H9 (cell line): ENCODE results near the gene NEMP2. TPM values are rescaled to one million over a fixed set of nuclear protein-coding genes. Genes with fewer than 3 reads are reported as not detected.

ENCODE experiments used
- DNase-seq: peaks from one replicate; pipeline ENCODE4 v3.0.0-alpha.2; 2017
- H2AFZ ChIP-seq: one replicate; pipeline ENCODE4 v1.6.1; 2013; ENCODE audit warnings: mild to moderate bottlenecking, low read length, control low read depth, moderate library complexity
- H2AK5ac ChIP-seq: 2 replicates; pipeline ENCODE4 v1.6.1; 2013; ENCODE audit warnings: low read length, control low read depth, mixed read lengths; ENCODE audit not compliant: insufficient read length
- H2BK120ac ChIP-seq: one replicate; pipeline ENCODE4 v1.6.1; 2013; ENCODE audit warnings: low read depth, mild to moderate bottlenecking, low read length, control low read depth, inconsistent platforms; ENCODE audit not compliant: poor library complexity, severe bottlenecking
- H2BK12ac ChIP-seq: 2 replicates; pipeline ENCODE4 v1.6.1; 2013; ENCODE audit warnings: low read length, control low read depth, mixed read lengths, low read depth; ENCODE audit not compliant: insufficient read length
- H2BK15ac ChIP-seq: 2 replicates; pipeline ENCODE4 v1.6.1; 2013; ENCODE audit warnings: low read depth, low read length, control low read depth
- H2BK20ac ChIP-seq: one replicate; pipeline ENCODE4 v1.6.1; 2013; ENCODE audit warnings: low read depth, mild to moderate bottlenecking, low read length, control low read depth, inconsistent platforms; ENCODE audit not compliant: poor library complexity, severe bottlenecking
- H2BK5ac ChIP-seq: 2 replicates; pipeline ENCODE4 v1.6.1; 2013; ENCODE audit warnings: low read length, control low read depth, mixed read lengths; ENCODE audit not compliant: insufficient read length
- H3K14ac ChIP-seq: 2 replicates; pipeline ENCODE4 v1.6.1; 2013; ENCODE audit warnings: low read length, control low read depth; ENCODE audit not compliant: insufficient read depth
- H3K18ac ChIP-seq: 2 replicates; pipeline ENCODE4 v1.6.1; 2013; ENCODE audit warnings: low read depth, mild to moderate bottlenecking, mixed read lengths, low read length, control low read depth; ENCODE audit not compliant: insufficient read length
- H3K23ac ChIP-seq: 2 replicates; pipeline ENCODE4 v1.6.1; 2013; ENCODE audit warnings: low read length, control low read depth, mixed read lengths, low read depth; ENCODE audit not compliant: insufficient read length
- H3K23me2 ChIP-seq: 2 replicates; pipeline ENCODE4 v1.6.1; 2013; ENCODE audit warnings: low read depth, mild to moderate bottlenecking, mixed read lengths, low read length, control low read depth; ENCODE audit not compliant: insufficient read length, poor library complexity, severe bottlenecking
- H3K27ac ChIP-seq: 2 replicates; pipeline ENCODE4 v1.5.1; 2013; ENCODE audit warnings: low read length, control low read depth, mixed read lengths, low read depth; ENCODE audit not compliant: insufficient read length
- H3K27me3 ChIP-seq: 2 replicates; pipeline ENCODE4 v1.6.1; 2013; ENCODE audit warnings: low read length, control low read depth, inconsistent platforms; ENCODE audit not compliant: insufficient read depth
- H3K4ac ChIP-seq: 2 replicates; pipeline ENCODE4 v1.6.1; 2013; ENCODE audit warnings: low read depth, mild to moderate bottlenecking, control low read depth, inconsistent platforms, low read length, moderate library complexity
- H3K4me1 ChIP-seq: 2 replicates; pipeline ENCODE4 v1.6.1; 2013; ENCODE audit warnings: low read length, control low read depth, inconsistent platforms; ENCODE audit not compliant: insufficient read depth
- H3K4me2 ChIP-seq: 2 replicates; pipeline ENCODE4 v1.6.1; 2013; ENCODE audit warnings: low read length, control low read depth, mixed read lengths; ENCODE audit not compliant: insufficient read length, insufficient read depth
- H3K56ac ChIP-seq: 2 replicates; pipeline ENCODE4 v1.6.1; 2013; ENCODE audit warnings: low read depth, mild to moderate bottlenecking, mixed read lengths, low read length, control low read depth; ENCODE audit not compliant: insufficient read length
- H3K79me1 ChIP-seq: 2 replicates; pipeline ENCODE4 v1.6.1; 2013; ENCODE audit warnings: low read depth, mild to moderate bottlenecking, moderate library complexity, low read length, control low read depth, inconsistent platforms; ENCODE audit not compliant: insufficient read depth, poor library complexity, severe bottlenecking
- H3K79me2 ChIP-seq: 2 replicates; pipeline ENCODE4 v1.6.1; 2013; ENCODE audit warnings: low read length, control low read depth, inconsistent platforms; ENCODE audit not compliant: insufficient read depth
- H3K9ac ChIP-seq: 2 replicates; pipeline ENCODE4 v1.6.1; 2013; ENCODE audit warnings: low read length, control low read depth, mixed read lengths; ENCODE audit not compliant: insufficient read length; ENCODE audit errors: extremely low read depth
- H3K9me3 ChIP-seq: one replicate; pipeline ENCODE4 v1.6.1; 2013; ENCODE audit warnings: low read depth, low read length, inconsistent platforms; ENCODE audit not compliant: control insufficient read depth
- H3T11ph ChIP-seq: one replicate; pipeline ENCODE4 v1.6.1; 2013; ENCODE audit warnings: mild to moderate bottlenecking, low read length, control low read depth, inconsistent platforms
- H4K20me1 ChIP-seq: one replicate; pipeline ENCODE4 v1.6.1; 2013; ENCODE audit not compliant: control insufficient read depth, insufficient read length, insufficient read depth
- H4K5ac ChIP-seq: 2 replicates; pipeline ENCODE4 v1.6.1; 2013; ENCODE audit warnings: low read depth, mild to moderate bottlenecking, mixed read lengths, low read length, control low read depth; ENCODE audit not compliant: insufficient read length
- H4K8ac ChIP-seq: replicated peaks from 2 replicates; pipeline ENCODE4 v1.6.1; 2013; ENCODE audit warnings: low read length, control low read depth, mixed read lengths, low read depth; ENCODE audit not compliant: insufficient read length
- H4K91ac ChIP-seq: 2 replicates; pipeline ENCODE4 v1.6.1; 2013; ENCODE audit warnings: low read depth, mild to moderate bottlenecking, moderate library complexity, mixed read lengths, low read length, control low read depth; ENCODE audit not compliant: insufficient read length
- H3K27ac Mint-ChIP-seq, 3 experiments: 2 replicates in 2 of 3; 3 replicates in 1 of 3; pipeline ENCODE4 v1.8.0; 2020 to 2021; ENCODE audit warnings: mixed read lengths in 3 of 3, mild to moderate bottlenecking in 1 of 3, moderate library complexity in 1 of 3
- H3K27me3 Mint-ChIP-seq: 2 replicates; pipeline ENCODE4 v1.8.0; 2021; ENCODE audit warnings: low read depth, mild to moderate bottlenecking, moderate library complexity, mixed read lengths
- H3K36me3 Mint-ChIP-seq, 3 experiments: 2 replicates in 2 of 3; 3 replicates in 1 of 3; pipeline ENCODE4 v1.8.0; 2020 to 2021; ENCODE audit warnings: low read depth in 3 of 3, mixed read lengths in 3 of 3; ENCODE audit not compliant: insufficient read depth in 1 of 3
- H3K4me1 Mint-ChIP-seq, 2 experiments: 2 replicates each; pipeline ENCODE4 v1.8.0; 2020; ENCODE audit warnings: mixed read lengths in 2 of 2
- H3K4me3 Mint-ChIP-seq, 2 experiments: 2 replicates in 1 of 2; 3 replicates in 1 of 2; pipeline ENCODE4 v1.8.0; 2020 to 2021; ENCODE audit warnings: mild to moderate bottlenecking in 2 of 2, mixed read lengths in 2 of 2, moderate library complexity in 1 of 2
- H3K9me3 Mint-ChIP-seq, 2 experiments: 2 replicates in 1 of 2; 3 replicates in 1 of 2; pipeline ENCODE4 v1.8.0; 2020; ENCODE audit warnings: mild to moderate bottlenecking in 2 of 2, mixed read lengths in 2 of 2, moderate library complexity in 1 of 2
- WGBS: extraction: QIAGEN DNeasy Blood & Tissue Kit; methylation state at CpG from one replicate; pipeline ENCODE4 v1.1.7; 2013; ENCODE audit warnings: missing lambda C conversion rate, low lambda C conversion rate, mixed read lengths; ENCODE audit not compliant: insufficient read length; ENCODE audit errors: extremely low coverage; 5-methylcytosine and 5-hydroxymethylcytosine counted together
- total RNA-seq: library from RNA; stranded (reverse); gene quantifications from 2 replicates; pipeline ENCODE4 v1.2.1, GENCODE V29; 2021
- TF ChIP-seq, protein P1 (sequence below): fragments of 200-600 bp; sonication (generic); conservative IDR thresholded peaks from 3 replicates; pipeline ENCODE4 v1.8.0; 2021; ENCODE audit warnings: antibody characterized with exemption, mild to moderate bottlenecking

Gene NEMP2
- total RNA-seq, 1 experiment from 2014 or later = 5.3 TPM

DNA sequence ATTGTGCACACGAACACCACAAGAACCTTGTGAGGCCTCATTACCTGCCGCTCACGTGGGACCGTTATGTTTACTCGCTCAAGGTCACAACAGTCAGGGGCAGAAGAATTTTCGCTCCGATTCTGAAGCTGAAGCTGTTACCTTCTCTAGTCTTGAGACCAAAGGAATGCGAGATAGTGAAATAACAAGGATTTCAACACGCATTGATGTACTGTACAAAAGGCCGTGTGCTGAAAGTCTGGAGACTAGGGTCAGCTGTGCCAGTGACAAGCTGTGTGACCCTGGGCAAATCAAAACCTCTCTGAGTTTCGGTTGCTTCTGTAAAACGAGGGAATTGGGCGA is 583 bp downstream of the NEMP2 start:
- Histone ChIP-seq H2BK5ac (no peak overlapping the region), H3K79me1 (no peaks in the 10 kb centered on the region), H4K91ac (no peak overlapping the region), H4K20me1 (no peaks in the 10 kb centered on the region), H3K4me1 (peaks cover 3% of the 10 kb centered on the region; the same call in 1 of the 2 replicates), H3K4ac (no peak overlapping the region), H3K79me2 (no peaks in the 10 kb centered on the region), H2BK15ac (no peak overlapping the region), H3T11ph (no peak overlapping the region), H2BK12ac (no peak overlapping the region), H2BK20ac (no peak overlapping the region), H3K27me3 (no peaks in the 10 kb centered on the region), H3K18ac (peak overlapping the region; percentile 56), H3K27ac (peak overlapping the region; percentile 44), H4K5ac (peak overlapping the region; percentile 89), H3K23me2 (peaks cover 10% of the 10 kb centered on the region), H3K14ac (peak overlapping the region; percentile 64; the same call in 1 of the 2 replicates), H3K9me3 (no peaks in the 10 kb centered on the region), H4K8ac (no peak overlapping the region), H2AFZ (peak overlapping the region; percentile 59), H3K9ac (peak overlapping the region; percentile 78), H3K56ac (no peak overlapping the region), H2AK5ac (no peak overlapping the region), H3K23ac (no peak overlapping the region), H3K4me2 (peak overlapping the region; percentile 89), H2BK120ac (no peak overlapping the region)
- H3K36me3 Mint-ChIP-seq = peaks cover 19 to 25% (median 20%) of the 10 kb centered on the region in 3 experiments
- H3K9me3 Mint-ChIP-seq = peaks cover 18 to 20% of the 10 kb centered on the region in 2 experiments
- no CpG with 5 or more reads among the region's 13 CpGs for WGBS
- DNase-seq = no peak
- peaks cover 27 to 34% of the 10 kb centered on the region in 2 experiments for H3K4me1 Mint-ChIP-seq
- H3K27ac Mint-ChIP-seq = peak overlapping the region; percentile 93 to 98 (median 97)
- TF ChIP-seq, protein P1, sequence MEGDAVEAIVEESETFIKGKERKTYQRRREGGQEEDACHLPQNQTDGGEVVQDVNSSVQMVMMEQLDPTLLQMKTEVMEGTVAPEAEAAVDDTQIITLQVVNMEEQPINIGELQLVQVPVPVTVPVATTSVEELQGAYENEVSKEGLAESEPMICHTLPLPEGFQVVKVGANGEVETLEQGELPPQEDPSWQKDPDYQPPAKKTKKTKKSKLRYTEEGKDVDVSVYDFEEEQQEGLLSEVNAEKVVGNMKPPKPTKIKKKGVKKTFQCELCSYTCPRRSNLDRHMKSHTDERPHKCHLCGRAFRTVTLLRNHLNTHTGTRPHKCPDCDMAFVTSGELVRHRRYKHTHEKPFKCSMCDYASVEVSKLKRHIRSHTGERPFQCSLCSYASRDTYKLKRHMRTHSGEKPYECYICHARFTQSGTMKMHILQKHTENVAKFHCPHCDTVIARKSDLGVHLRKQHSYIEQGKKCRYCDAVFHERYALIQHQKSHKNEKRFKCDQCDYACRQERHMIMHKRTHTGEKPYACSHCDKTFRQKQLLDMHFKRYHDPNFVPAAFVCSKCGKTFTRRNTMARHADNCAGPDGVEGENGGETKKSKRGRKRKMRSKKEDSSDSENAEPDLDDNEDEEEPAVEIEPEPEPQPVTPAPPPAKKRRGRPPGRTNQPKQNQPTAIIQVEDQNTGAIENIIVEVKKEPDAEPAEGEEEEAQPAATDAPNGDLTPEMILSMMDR = no peak
- H3K4me3 Mint-ChIP-seq = peak overlapping the region; percentile 77 to 88
- H3K27me3 Mint-ChIP-seq = no peaks in the 10 kb centered on the region
